ENCODE data around the gene ADIPOQ. TPM values are rescaled to one million over a fixed set of nuclear protein-coding genes. Genes with fewer than 3 reads are reported as not detected.
"Not testable (repeated sequence)": the region's sequence is repeated elsewhere in the genome, so short reads cannot be mapped to it uniquely, and the experiment has no call there.

Gene ADIPOQ
- total RNA-seq (2014; rRNA removed; shearing (Covaris generic)) = not detected in 2 replicates

DNA sequence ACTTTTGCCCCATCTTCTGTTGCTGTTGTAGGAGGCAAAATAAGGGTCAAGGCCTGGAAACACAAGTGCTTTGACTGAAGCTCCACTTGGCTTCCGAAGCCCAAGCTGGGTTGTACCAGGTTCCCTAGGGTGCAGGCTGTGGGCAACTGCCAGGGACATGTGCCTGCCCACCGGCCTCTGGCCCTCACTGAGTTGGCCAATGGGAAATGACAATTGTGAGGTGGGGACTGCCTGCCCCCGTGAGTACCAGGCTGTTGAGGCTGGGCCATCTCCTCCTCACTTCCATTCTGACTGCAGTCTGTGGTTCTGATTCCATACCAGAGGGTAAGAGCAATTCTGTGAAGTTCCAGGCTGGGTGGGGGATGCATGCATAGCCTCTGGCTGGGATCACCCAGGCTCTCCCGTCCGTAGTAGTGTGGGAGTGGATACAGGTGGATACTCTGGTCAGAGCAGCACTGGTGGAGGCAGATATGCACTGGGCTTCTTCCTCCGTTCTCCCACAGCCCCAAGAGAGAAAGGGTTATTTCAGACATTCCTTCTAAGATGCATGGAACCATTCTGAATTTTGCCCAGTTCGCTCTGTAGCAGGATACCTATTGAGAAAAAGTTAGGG, at the start of gene ADIPOQ:
Gene ADIPOQ, plus strand, starts transcription at position 285 of the 613 bp plus-strand sequence. CDS start 10,349 bp downstream, outside the sequence.
- Histone ChIP-seq H3K27ac (no peak within 1 kb of the TSS), H3K36me3 (no peaks in the 10 kb centered on the region), H3K4me3 (no peak within 1 kb of the TSS), H3K9me3 (replicated peaks) (no peaks in the 10 kb centered on the region), H3K4me1 (replicated peaks) (no peaks in the 10 kb centered on the region), H3K27me3 (replicated peaks) (peaks cover 4% of the 10 kb centered on the region; the same call in 1 of the 2 replicates)
- peak in 1 of 2 experiments; percentile 22 for DNase-seq (ENCODE audit: low read depth in 1 of 2, low spot score in 2 of 2)

DNA sequence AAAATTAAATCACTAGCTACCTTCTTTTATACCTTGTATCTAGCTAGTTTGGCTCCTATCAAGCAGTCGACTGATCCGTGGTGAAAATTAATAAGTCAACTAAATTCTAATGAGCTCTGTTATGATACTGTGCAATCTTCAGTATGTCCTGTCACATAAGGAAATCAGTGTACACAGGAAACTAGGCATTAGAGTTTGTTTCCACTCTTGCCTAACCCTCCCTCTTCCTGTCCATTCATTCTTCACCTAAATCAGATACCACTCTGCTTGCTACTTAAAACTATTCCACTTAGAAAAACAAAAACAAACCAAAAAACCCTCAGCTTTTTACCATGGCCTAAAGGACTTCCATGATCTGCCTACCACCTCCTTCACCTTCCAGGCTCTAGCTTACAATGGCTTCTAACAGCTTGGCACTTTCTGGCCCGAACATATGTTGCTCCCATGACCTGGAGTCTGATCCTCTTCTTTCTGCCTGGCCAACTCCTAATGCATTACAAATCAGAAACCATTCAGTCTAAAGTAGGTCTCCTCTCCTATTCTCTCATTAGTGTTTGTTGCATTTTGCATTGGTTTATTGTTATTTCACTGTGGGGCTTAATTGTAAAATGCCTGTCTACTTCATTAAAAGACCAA, 44.2 kb upstream of the ADIPOQ start:
- no peak overlapping the region for H3K4me3 ChIP-seq
- H3K9me3 ChIP-seq (replicated peaks) = no peaks in the 10 kb centered on the region
- no peak for DNase-seq (ENCODE audit: low read depth in 1 of 2, low spot score in 2 of 2)
- no peak overlapping the region for H3K27ac ChIP-seq
- no peaks in the 10 kb centered on the region for H3K27me3 ChIP-seq (replicated peaks)
- peaks cover 81% of the 10 kb centered on the region for H3K36me3 ChIP-seq
- peaks cover 5% of the 10 kb centered on the region for H3K4me1 ChIP-seq (replicated peaks)

DNA sequence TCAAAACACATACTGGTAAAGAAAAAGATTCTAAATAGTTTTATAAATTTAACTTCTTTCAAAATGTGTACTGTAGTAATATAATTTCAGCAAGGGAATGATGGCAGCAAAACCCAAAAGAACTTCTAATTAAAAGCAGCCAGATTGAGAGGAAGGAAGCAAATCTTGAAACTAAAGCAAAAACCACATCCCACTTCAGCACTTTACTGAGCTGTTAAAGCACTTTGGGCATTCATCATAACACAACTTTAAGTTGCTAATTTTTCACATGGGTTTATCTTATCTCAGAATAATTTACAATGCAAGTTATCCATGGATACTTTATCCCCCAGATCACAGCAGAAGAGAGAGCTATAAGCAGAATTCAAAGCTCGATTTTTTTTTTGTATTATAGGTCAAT, 42.2 kb upstream of the ADIPOQ start:
- H3K27me3 ChIP-seq (replicated peaks) = no peaks in the 10 kb centered on the region
- no peak for DNase-seq (ENCODE audit: low read depth in 1 of 2, low spot score in 2 of 2)
- H3K4me3 ChIP-seq = no peak overlapping the region
- H3K9me3 ChIP-seq (replicated peaks) = no peaks in the 10 kb centered on the region
- peaks cover 79% of the 10 kb centered on the region for H3K36me3 ChIP-seq
- peaks cover 14% of the 10 kb centered on the region for H3K4me1 ChIP-seq (replicated peaks)
- H3K27ac ChIP-seq = no peak overlapping the region

DNA sequence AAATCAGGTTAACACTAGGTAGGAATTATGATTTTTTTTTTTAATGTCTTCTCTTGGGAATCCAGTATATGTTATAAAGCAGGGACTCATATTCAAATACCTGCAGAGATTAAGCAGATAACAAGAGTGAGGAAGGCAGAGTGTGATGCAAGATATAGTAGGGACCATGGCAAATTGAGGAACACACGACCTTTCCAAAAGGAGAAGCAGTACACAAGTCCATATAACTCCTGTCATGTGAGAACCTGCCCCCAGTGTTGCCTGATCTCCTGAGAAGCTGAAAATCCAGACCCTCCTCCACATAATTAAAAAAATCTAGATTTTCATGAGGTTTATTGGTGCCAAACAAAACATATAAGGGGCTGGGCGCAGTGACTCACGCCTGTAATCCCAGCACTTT, 39.8 kb upstream of the ADIPOQ start:
- H3K9me3 ChIP-seq (replicated peaks) = no peaks in the 10 kb centered on the region
- H3K27ac ChIP-seq = no peak overlapping the region
- no peak overlapping the region for H3K4me3 ChIP-seq
- no peaks in the 10 kb centered on the region for H3K27me3 ChIP-seq (replicated peaks)
- peaks cover 27% of the 10 kb centered on the region for H3K4me1 ChIP-seq (replicated peaks)
- peaks cover 59% of the 10 kb centered on the region for H3K36me3 ChIP-seq
- no peak for DNase-seq (ENCODE audit: low read depth in 1 of 2, low spot score in 2 of 2)

DNA sequence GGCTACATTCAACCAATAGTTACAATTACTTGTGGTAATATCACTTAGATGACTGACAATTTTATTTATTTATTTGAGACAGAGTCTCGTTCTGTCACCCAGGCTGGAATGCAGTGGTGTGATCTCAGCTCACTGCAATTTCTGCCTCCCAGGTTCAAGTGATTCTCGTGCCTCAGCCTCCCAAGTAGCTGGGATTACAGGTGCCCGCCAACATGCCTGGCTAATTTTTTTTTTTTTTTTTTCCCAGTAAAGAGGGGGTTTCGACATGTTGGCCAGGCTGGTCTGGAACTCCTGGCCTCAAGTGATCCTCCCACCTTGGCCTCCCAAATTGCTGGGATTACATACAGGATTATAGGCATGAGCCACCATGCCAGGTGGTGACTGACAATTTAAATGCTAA, 39.1 kb upstream of the ADIPOQ start:
- not testable (repeated sequence) for H3K27ac ChIP-seq; DNase-seq (ENCODE audit: low read depth in 1 of 2, low spot score in 2 of 2); H3K4me3 ChIP-seq; H3K27me3 ChIP-seq (replicated peaks); H3K9me3 ChIP-seq (replicated peaks)
- Histone ChIP-seq H3K36me3 (peaks cover 53% of the 10 kb centered on the region), H3K4me1 (replicated peaks) (peaks cover 27% of the 10 kb centered on the region)

DNA sequence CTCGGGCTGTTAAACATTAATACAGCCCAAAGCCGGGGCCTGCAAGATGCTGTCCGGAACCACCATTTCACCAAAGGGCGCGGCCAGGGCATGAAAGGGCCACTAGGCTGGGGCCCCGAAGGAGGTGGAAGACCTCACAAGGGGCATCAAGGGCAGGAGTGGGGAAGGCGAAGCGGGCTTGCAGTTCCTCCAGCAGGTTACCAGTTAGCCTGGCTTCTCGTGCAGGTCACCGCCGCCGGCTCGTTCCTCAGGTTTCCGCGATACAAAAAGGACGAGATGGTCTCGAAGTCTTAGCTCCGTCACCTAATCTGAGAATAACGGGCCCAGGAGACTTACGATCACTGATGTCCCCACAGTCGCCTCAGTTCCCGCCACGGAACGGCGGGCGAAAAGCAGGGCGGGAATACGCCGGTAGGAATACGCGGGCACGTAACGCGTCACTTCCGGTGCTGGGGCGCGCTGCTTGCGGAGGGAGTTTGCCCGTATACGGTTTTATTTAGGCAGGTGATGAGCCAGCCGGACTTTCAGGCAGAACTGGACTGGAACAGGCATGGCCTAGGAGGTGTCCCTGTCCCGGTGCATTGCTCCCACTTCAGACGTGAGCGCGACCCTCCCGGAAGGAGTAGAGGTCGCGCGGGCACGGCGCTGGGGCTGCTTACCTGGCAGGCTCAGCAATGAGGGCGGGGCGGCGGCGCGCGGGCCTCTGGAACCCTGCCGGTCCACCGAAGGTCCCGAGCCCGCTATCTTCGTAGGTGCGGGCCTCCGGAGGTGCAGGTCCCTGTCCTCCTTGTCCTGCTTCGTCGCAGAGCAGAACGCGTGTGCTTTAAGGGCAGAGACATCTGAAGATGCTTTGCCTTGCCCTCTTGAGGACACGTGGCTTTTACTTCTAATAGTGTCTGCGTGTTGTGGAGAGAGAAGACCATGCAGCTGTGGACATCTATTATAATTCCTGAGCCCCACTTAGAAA, 36.1 kb upstream of the ADIPOQ start, which contains the start of gene RFC4:
Gene RFC4, minus strand, starts transcription at position 394 of the 967 bp plus-strand sequence. CDS start 1,769 bp downstream, outside the sequence.
- Histone ChIP-seq H3K4me1 (replicated peaks) (peaks cover 27% of the 10 kb centered on the region), H3K4me3 (peak within 1 kb of the TSS; percentile 57), H3K27me3 (replicated peaks) (no peaks in the 10 kb centered on the region), H3K9me3 (replicated peaks) (no peaks in the 10 kb centered on the region), H3K27ac (peak within 1 kb of the TSS; percentile 76), H3K36me3 (peaks cover 27% of the 10 kb centered on the region)
- DNase-seq (ENCODE audit: low read depth in 1 of 2, low spot score in 2 of 2) = peak; percentile 75 to 80

DNA sequence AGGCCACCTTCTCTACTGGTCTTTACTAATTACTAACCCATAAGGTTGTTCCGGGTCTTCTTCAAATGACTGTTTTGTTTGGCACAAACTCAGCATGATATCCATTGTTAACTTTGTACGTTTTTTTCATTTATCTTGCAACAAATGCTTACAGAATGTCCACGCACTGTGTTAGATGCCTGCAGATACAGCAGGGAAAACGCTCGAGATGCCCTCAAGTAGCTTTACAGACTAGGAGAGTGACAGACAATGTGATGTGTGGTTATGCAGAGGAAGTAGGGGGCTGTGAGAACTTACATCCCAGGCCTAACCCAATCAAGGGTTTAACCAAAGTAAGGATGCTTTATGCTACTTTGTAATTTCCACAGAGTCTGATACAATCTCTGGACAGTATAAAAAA, 35.3 kb upstream of the ADIPOQ start:
- DNase-seq (ENCODE audit: low read depth in 1 of 2, low spot score in 2 of 2) = no peak
- Histone ChIP-seq H3K4me3 (peak overlapping the region; percentile 57), H3K36me3 (peaks cover 26% of the 10 kb centered on the region), H3K27me3 (replicated peaks) (no peaks in the 10 kb centered on the region), H3K4me1 (replicated peaks) (peaks cover 27% of the 10 kb centered on the region), H3K27ac (no peak overlapping the region), H3K9me3 (replicated peaks) (no peaks in the 10 kb centered on the region)

DNA sequence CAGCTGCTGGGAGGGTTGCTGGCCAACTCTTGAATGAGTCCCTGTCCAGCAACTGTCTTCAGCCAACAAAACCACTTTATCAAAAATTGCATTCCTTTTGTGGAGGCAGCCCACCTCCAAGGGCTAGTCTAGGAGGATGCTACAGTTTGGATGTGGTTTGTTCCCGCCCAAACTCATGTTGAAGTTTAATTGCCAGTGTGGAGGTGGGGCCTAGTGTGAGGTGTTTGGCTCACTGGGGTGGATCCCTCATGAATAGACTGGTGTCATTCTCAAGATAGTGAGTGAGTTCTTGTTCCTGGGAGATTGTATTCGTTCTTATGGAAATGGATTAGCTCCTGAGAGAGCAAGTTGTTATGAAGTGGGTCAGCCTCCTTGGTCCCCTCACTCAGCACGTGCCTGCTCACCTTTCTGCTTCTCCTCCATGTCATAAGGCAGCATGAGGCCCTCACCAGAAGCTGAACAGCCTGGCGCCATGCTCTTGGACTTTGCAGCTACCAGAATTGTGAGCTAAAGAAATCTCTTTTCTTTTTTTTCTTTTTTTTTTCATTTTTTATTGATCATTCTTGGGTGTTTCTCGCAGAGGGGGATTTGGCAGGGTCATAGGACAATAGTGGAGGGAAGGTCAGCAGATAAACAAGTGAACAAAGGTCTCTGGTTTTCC, 32.0 kb upstream of the ADIPOQ start:
- Histone ChIP-seq H3K9me3 (replicated peaks) (no peaks in the 10 kb centered on the region), H3K4me3 (no peak overlapping the region), H3K27ac (no peak overlapping the region), H3K4me1 (replicated peaks) (peaks cover 11% of the 10 kb centered on the region), H3K27me3 (replicated peaks) (no peaks in the 10 kb centered on the region), H3K36me3 (no peaks in the 10 kb centered on the region)
- DNase-seq (ENCODE audit: low read depth in 1 of 2, low spot score in 2 of 2) = no peak

DNA sequence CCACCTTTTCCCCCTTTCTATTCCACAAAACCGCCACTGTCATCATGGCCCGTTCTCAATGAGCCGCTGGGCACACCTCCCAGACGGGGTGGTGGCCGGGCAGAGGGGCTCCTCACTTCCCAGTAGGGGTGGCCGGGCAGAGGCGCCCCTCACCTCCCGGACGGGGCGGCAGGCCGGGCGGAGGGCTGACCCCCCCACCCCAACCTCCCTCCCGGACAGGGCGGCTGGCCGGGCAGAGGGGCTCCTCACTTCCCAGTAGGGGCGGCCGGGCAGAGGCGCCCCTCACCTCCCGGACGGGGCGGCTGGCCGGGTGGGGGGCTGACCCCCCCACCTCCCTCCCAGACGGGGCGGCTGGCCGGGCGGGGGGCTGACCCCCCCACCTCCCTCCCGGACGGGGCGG, 31.2 kb upstream of the ADIPOQ start:
- not testable (repeated sequence) for H3K27ac ChIP-seq; H3K36me3 ChIP-seq; DNase-seq (ENCODE audit: low read depth in 1 of 2, low spot score in 2 of 2); H3K9me3 ChIP-seq (replicated peaks); H3K27me3 ChIP-seq (replicated peaks); H3K4me3 ChIP-seq
- H3K4me1 ChIP-seq (replicated peaks) = peaks cover 13% of the 10 kb centered on the region

DNA sequence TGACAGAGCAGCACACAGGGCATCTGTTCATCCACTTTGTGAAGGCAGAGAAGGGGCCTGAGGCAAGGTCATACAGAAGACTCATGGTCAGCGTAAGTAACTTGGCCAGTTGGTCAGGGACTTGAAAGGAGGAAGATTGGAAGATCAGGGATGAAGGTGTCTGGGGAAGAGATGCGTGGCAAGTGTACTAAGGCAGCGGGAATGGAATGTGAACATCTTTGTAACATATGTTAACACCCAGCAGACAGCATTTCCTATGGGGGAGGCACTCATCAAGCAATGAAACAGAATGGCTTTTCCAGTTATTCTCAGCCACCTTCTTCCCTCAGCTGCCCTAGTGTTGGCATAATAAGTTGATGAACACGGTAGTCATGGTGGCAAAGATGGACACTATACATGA, 28.4 kb upstream of the ADIPOQ start:
- peaks cover 4% of the 10 kb centered on the region; the same call in 1 of the 2 replicates for H3K4me1 ChIP-seq (replicated peaks)
- no peak for DNase-seq (ENCODE audit: low read depth in 1 of 2, low spot score in 2 of 2)
- no peak overlapping the region for H3K4me3 ChIP-seq
- H3K36me3 ChIP-seq = no peaks in the 10 kb centered on the region
- H3K27me3 ChIP-seq (replicated peaks) = no peaks in the 10 kb centered on the region
- no peak overlapping the region for H3K27ac ChIP-seq
- no peaks in the 10 kb centered on the region for H3K9me3 ChIP-seq (replicated peaks)

DNA sequence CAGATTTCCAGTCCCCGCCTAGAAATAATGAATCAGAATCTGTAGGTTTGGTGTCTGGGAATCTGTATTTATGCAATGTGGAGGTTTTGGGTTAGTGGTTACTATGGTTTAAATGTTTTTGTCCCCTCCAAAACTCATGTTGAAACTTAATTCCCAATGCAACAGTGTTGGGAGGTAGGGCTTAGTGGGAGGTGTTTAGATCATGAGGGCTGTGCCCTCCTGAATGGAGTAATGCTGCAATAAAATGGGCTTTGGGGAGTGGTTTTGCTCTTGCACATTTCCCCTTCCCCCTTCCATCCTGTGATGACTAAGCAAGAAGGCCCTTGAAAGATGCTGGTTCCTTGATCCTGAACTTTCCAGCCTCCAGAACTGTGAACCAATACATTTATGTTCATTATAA, 27.1 kb upstream of the ADIPOQ start:
- Histone ChIP-seq H3K9me3 (replicated peaks) (no peaks in the 10 kb centered on the region), H3K4me1 (replicated peaks) (peaks cover 4% of the 10 kb centered on the region; the same call in 1 of the 2 replicates), H3K27ac (no peak overlapping the region), H3K27me3 (replicated peaks) (no peaks in the 10 kb centered on the region), H3K36me3 (no peaks in the 10 kb centered on the region), H3K4me3 (no peak overlapping the region)
- DNase-seq (ENCODE audit: low read depth in 1 of 2, low spot score in 2 of 2) = no peak

DNA sequence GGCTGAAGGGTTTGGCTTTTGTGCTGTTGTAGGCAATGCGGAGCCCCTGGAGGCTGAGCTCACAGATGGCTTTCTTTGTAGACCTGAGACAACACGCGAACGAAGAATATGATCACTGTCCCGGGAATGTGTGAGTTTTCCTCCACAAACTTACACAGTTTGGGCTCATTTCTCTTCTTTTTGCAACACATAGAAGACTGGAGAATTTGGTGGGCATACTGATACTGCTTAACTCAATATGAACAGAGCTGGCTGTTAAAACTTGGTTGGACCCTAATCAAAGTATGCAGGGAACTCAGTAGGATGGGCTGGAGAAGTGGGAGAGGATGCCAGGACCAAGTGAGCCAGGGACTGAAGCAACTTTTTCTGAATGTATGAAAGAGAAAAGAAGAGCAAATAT, 24.0 kb upstream of the ADIPOQ start:
- no peaks in the 10 kb centered on the region for H3K36me3 ChIP-seq
- H3K27ac ChIP-seq = no peak overlapping the region
- H3K27me3 ChIP-seq (replicated peaks) = no peaks in the 10 kb centered on the region
- DNase-seq (ENCODE audit: low read depth in 1 of 2, low spot score in 2 of 2) = no peak
- H3K4me3 ChIP-seq = no peak overlapping the region
- H3K4me1 ChIP-seq (replicated peaks) = peaks cover 13% of the 10 kb centered on the region
- no peaks in the 10 kb centered on the region for H3K9me3 ChIP-seq (replicated peaks)

DNA sequence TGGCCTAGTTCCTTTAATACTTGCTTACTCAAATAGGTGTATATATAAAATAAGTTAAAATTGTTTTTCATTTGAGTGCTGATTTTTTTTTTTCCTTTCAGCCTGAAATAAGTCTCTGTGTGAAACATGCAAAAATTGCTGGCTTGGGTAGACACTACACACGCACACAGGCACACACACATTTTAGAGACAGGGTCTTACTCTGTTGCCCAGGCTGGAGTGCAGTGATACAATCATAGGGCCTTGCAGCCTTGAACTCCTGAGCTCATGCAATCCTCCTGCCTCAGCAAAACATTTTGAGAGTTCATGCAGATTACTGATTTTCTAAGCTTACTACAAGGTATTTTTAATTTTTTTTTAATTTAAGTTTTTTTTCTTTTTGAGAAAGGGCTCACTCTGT, 23.6 kb upstream of the ADIPOQ start:
- H3K27me3 ChIP-seq (replicated peaks) = no peaks in the 10 kb centered on the region
- H3K9me3 ChIP-seq (replicated peaks) = no peaks in the 10 kb centered on the region
- no peak overlapping the region for H3K27ac ChIP-seq
- no peak for DNase-seq (ENCODE audit: low read depth in 1 of 2, low spot score in 2 of 2)
- no peaks in the 10 kb centered on the region for H3K36me3 ChIP-seq
- no peak overlapping the region for H3K4me3 ChIP-seq
- H3K4me1 ChIP-seq (replicated peaks) = peaks cover 13% of the 10 kb centered on the region
